Coronary artery (tissue), 2 donors: ENCODE data around the gene SLC1A4.

Experiments used
- DNase-seq: peaks from one replicate; pipeline ENCODE4 v3.0.0-alpha.2; 2017; ENCODE audit warnings: low spot score
- H3K27ac ChIP-seq, 2 donors: fragments of 200-600 bp; sonication (generic); one replicate each; pipeline ENCODE4 v1.5.1; 2016 to 2019
- H3K4me3 ChIP-seq: fragments of 200-600 bp; sonication (generic); 2 replicates; pipeline ENCODE4 v1.5.1; 2016; ENCODE audit warnings: mild to moderate bottlenecking, moderate library complexity
- CTCF ChIP-seq: fragments of 200-600 bp; sonication (generic); IDR thresholded peaks from one replicate; pipeline ENCODE4 v1.5.1; 2019; ENCODE audit warnings: antibody characterized with exemption

The SLC1A4 gene

GRCh38 chr2:65020943-65021528 is 31.8 kb downstream of the SLC1A4 start:
- Histone ChIP-seq H3K27ac (no peak overlapping the region), H3K4me3 (no peak overlapping the region)
- TF ChIP-seq CTCF, result no peak
- DNase-seq, result no peak

- Histone ChIP-seq H3K27ac (no peak overlapping the region), H3K4me3 (no peak overlapping the region)
- DNase-seq, result no peak
- TF ChIP-seq CTCF, result no peak
Observed at GRCh38 chr2:65021709-65022108, 32.5 kb downstream of the SLC1A4 start.

GRCh38 chr2:65022189-65022588 is 33.0 kb downstream of the SLC1A4 start:
- TF ChIP-seq CTCF, result no peak
- no peak overlapping the region for H3K4me3 ChIP-seq
- DNase-seq, result no peak
- H3K27ac ChIP-seq, result no peak overlapping the region

- H3K27ac ChIP-seq, result no peak overlapping the region
- H3K4me3 ChIP-seq, result no peak overlapping the region
- no peak for TF ChIP-seq CTCF
- no peak for DNase-seq
Observed at GRCh38 chr2:65023742-65024141, 34.5 kb downstream of the SLC1A4 start.

- Histone ChIP-seq H3K4me3 (no peak overlapping the region), H3K27ac (no peak overlapping the region)
- no peak for TF ChIP-seq CTCF
Observed at GRCh38 chr2:65024149-65024829, 35.1 kb downstream of the SLC1A4 start.

GRCh38 chr2:65025453-65026123 is 36.4 kb downstream of the SLC1A4 start:
- no peak overlapping the region for H3K27ac ChIP-seq
- no peak for TF ChIP-seq CTCF
- no peak overlapping the region for H3K4me3 ChIP-seq
- DNase-seq, result no peak

More at GRCh38 chr2:65024149-65024829, 35.1 kb downstream of the SLC1A4 start:
- DNase-seq, result no peak

- Histone ChIP-seq H3K27ac (no peak overlapping the region), H3K4me3 (no peak overlapping the region)
- no peak for DNase-seq
- no peak for TF ChIP-seq CTCF
Observed at GRCh38 chr2:65026154-65026553, 37.0 kb downstream of the SLC1A4 start.
